H1 (cell line): ENCODE measurements around the gene GOLPH3L.
"Not testable (repeated sequence)": the region's sequence is repeated elsewhere in the genome, so short reads cannot be mapped to it uniquely, and the experiment has no call there.

Experiments
- ATF3 ChIP-seq: IDR thresholded peaks from 2 replicates; pipeline ENCODE4 v1.6.1; 2011; ENCODE audit warnings: low read depth, mild to moderate bottlenecking, low read length; ENCODE audit not compliant: insufficient read depth
- BACH1 ChIP-seq: IDR thresholded peaks from 2 replicates; pipeline ENCODE4 v1.6.1; 2012; ENCODE audit warnings: low read length, improper control_type of control experiment
- CTCF ChIP-seq, 3 experiments: IDR thresholded peaks; 1 replicate in 2 of 3; 2 replicates in 1 of 3; pipeline versions ENCODE4 v1.5.1 to v1.6.1; 2011; ENCODE audit warnings: low read length in 3 of 3, mild to moderate bottlenecking in 3 of 3, inconsistent platforms in 2 of 3, low read depth in 1 of 3, moderate library complexity in 1 of 3; ENCODE audit not compliant: insufficient read depth in 1 of 3; ENCODE audit errors: control extremely low read depth in 1 of 3
- EZH2 ChIP-seq: fragments of 200-600 bp; sonication (generic); IDR thresholded peaks from 2 replicates; pipeline ENCODE4 v1.7.1; 2012; ENCODE audit warnings: low read depth, mild to moderate bottlenecking, moderate library complexity, low read length, inconsistent platforms; ENCODE audit not compliant: severe bottlenecking
- FOSL1 ChIP-seq: IDR thresholded peaks from 2 replicates; pipeline ENCODE4 v1.6.1; 2011; ENCODE audit warnings: mild to moderate bottlenecking, low read depth, low read length, moderate library complexity; ENCODE audit not compliant: insufficient read depth
- JUN ChIP-seq: IDR thresholded peaks from 2 replicates; pipeline ENCODE4 v1.6.1; 2011; ENCODE audit warnings: low read depth, mild to moderate bottlenecking, improper control_type of control experiment, low read length
- JUND ChIP-seq: IDR thresholded peaks from 2 replicates; pipeline ENCODE4 v1.6.1; 2011; ENCODE audit warnings: mild to moderate bottlenecking, improper control_type of control experiment, low read length
- KDM1A ChIP-seq: fragments of 200-600, 300-600 bp; sonication (generic); IDR thresholded peaks from 2 replicates; pipeline ENCODE4 v1.7.1; 2016; ENCODE audit warnings: mild to moderate bottlenecking, low read length, borderline replicate concordance
- POLR2A ChIP-seq, 2 experiments: IDR thresholded peaks; 1 replicate in 1 of 2; 2 replicates in 1 of 2; pipeline ENCODE4 v1.6.1; 2011; ENCODE audit warnings: low read depth in 2 of 2, low read length in 2 of 2, mild to moderate bottlenecking in 2 of 2; ENCODE audit errors: control extremely low read depth in 1 of 2
- SIX5 ChIP-seq: IDR thresholded peaks from 2 replicates; pipeline ENCODE4 v1.6.1; 2011; ENCODE audit warnings: mild to moderate bottlenecking, low read depth, low read length
- TAF1 ChIP-seq: IDR thresholded peaks from 2 replicates; pipeline ENCODE4 v1.6.1; 2011; ENCODE audit warnings: mild to moderate bottlenecking, low read depth, low read length
- YY1 ChIP-seq: IDR thresholded peaks from 2 replicates; pipeline ENCODE4 v1.6.1; 2011; ENCODE audit warnings: low read depth, mild to moderate bottlenecking, low read length

- TF ChIP-seq SIX5; JUN; CTCF (IDR thresholded peaks at IDR 0.05; ENCODE audit: control extremely low read depth in 1 of 3, insufficient read depth in 1 of 3, low read depth in 1 of 3, low read length in 3 of 3); BACH1; FOSL1; ATF3; JUND; POLR2A (IDR thresholded peaks at IDR 0.05; ENCODE audit: control extremely low read depth in 1 of 2, low read depth in 2 of 2, low read length in 2 of 2); YY1; EZH2; KDM1A; TAF1: not testable (repeated sequence)
Measured at GRCh38 chr1:150654635-150655034, 42.3 kb downstream of the GOLPH3L start.
